Thyroid gland (tissue), 4 donors: ENCODE measurements around the gene NAA60. TPM values are rescaled to one million over a fixed set of nuclear protein-coding genes. Genes with fewer than 3 reads are reported as not detected.

Experiments
- DNase-seq, 2 donors: peaks; one replicate each; pipeline ENCODE4 v3.0.0-alpha.2; 2019
- H3K27ac ChIP-seq, 3 donors: fragments of 200-600 bp; sonication (generic); 1 replicate in 2 of 3; 2 replicates in 1 of 3; pipeline ENCODE4 v1.5.1; 2016 to 2019; ENCODE audit warnings: mild to moderate bottlenecking in 1 of 3, moderate library complexity in 1 of 3
- H3K27me3 ChIP-seq: fragments of 200-600 bp; sonication (generic); one replicate; pipeline ENCODE4 v1.5.1; 2019
- H3K36me3 ChIP-seq, 2 donors: fragments of 200-600 bp; sonication (generic); one replicate each; pipeline ENCODE4 v1.5.1; 2016 to 2019
- H3K4me1 ChIP-seq, 2 donors: fragments of 200-600 bp; sonication (generic); one replicate each; pipeline ENCODE4 v1.5.1; 2017 to 2019
- H3K4me3 ChIP-seq, 3 donors: fragments of 200-600 bp; sonication (generic); replicated peaks in 1 of 3; 1 replicate in 2 of 3; 2 replicates in 1 of 3; pipeline ENCODE4 v1.5.1; 2016; ENCODE audit warnings: mild to moderate bottlenecking in 1 of 3
- H3K9me3 ChIP-seq: fragments of 200-600 bp; sonication (generic); one replicate; pipeline ENCODE4 v1.5.1; 2017
- POLR2A ChIP-seq, 2 donors: fragments of 450-650 bp; IDR thresholded peaks; one replicate each; pipeline ENCODE4 v1.6.1; 2017; ENCODE audit warnings: antibody characterized with exemption in 2 of 2, mild to moderate bottlenecking in 2 of 2, moderate library complexity in 1 of 2
- WGBS, 2 donors: methylation state at CpG; one replicate each; pipeline ENCODE4 v1.1.5; 2017; 5-methylcytosine and 5-hydroxymethylcytosine counted together
- intact Hi-C: fragments of 100-400 bp; cut with DNase I; formaldehyde crosslinking; loops from one replicate; pipeline ENCODE4 v1.15.1; 2023
- total RNA-seq, 4 donors: library from RNA; depleted of rRNA; stranded (reverse); fragments of >200 nt; gene quantifications; one replicate each; pipeline ENCODE4 v1.2.3, GENCODE V29; 2016
- TF ChIP-seq, protein P1 (sequence below), 6 experiments: fragments of 200-600 bp in 3 of 6; fragments of 450-650 bp in 3 of 6; sonication (generic) in 3 of 6; IDR thresholded peaks; one replicate each; pipeline ENCODE4 v1.5.1; 2016 to 2019; ENCODE audit warnings: antibody characterized with exemption in 6 of 6, mild to moderate bottlenecking in 2 of 6, inconsistent platforms in 1 of 6, moderate library complexity in 1 of 6

Gene NAA60
- total RNA-seq, 4 donors from 2014 or later: 22.7 to 42.2 (median 31.0) TPM

DNA sequence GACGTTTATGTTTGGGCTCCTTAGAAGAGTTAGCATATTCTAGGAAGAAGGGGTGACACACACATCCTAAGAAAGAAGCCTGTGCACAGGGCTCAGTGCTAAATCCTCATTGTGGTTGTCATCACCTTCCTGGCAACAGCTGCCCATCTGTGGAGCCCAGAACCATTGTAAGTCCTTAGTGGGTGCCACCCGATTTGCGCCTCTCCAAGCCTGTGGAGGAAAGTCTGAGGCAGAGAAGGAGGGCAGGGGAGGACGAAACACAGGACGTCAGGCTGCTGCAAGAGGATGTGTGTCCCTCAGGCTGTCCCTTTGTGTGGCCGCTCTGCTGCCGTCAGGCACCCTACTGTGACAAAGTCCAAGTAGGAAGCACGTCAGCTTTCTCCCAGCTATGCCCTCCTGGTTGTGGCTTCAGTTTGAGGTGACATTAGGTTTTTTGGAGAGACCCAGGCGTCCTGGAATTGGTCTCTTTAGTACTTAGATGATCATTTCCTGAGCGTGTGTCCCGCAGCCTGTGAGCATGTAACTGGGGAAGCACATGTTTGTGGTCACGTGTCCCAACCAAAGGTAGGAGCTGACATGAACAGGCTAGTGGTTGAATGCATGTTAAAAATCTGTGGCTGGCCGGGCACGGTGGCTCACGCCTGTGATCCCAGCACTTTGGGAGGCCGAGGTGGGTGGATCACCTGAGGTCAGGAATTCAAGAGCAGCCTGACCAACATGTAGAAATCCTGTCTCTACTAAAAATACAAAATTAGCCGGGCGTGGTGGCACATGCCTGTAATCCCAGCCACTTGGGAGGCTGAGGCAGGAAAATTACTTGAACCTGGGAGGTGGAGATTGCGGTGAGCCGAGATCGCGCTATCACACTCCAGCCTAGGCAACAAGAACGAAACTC lies 68.1 kb downstream of the NAA60 start:
- H3K27me3 ChIP-seq: no peaks in the 10 kb centered on the region
- intact Hi-C loops: no loop called here
- TF ChIP-seq, protein P1, sequence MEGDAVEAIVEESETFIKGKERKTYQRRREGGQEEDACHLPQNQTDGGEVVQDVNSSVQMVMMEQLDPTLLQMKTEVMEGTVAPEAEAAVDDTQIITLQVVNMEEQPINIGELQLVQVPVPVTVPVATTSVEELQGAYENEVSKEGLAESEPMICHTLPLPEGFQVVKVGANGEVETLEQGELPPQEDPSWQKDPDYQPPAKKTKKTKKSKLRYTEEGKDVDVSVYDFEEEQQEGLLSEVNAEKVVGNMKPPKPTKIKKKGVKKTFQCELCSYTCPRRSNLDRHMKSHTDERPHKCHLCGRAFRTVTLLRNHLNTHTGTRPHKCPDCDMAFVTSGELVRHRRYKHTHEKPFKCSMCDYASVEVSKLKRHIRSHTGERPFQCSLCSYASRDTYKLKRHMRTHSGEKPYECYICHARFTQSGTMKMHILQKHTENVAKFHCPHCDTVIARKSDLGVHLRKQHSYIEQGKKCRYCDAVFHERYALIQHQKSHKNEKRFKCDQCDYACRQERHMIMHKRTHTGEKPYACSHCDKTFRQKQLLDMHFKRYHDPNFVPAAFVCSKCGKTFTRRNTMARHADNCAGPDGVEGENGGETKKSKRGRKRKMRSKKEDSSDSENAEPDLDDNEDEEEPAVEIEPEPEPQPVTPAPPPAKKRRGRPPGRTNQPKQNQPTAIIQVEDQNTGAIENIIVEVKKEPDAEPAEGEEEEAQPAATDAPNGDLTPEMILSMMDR (IDR thresholded peaks at IDR 0.05): no peak
- no peak for TF ChIP-seq POLR2A (IDR thresholded peaks at IDR 0.05)
- 93 to 94% methylated on average over 18 to 23 of the region's 23 CpGs for WGBS, 2 donors
- H3K9me3 ChIP-seq: no peaks in the 10 kb centered on the region
- H3K4me3 ChIP-seq: no peak overlapping the region
- no peak for DNase-seq
- H3K36me3 ChIP-seq: peaks cover 65 to 76% of the 10 kb centered on the region in 2 donors
- H3K4me1 ChIP-seq: no peaks in the 10 kb centered on the region
- no peak overlapping the region for H3K27ac ChIP-seq

DNA sequence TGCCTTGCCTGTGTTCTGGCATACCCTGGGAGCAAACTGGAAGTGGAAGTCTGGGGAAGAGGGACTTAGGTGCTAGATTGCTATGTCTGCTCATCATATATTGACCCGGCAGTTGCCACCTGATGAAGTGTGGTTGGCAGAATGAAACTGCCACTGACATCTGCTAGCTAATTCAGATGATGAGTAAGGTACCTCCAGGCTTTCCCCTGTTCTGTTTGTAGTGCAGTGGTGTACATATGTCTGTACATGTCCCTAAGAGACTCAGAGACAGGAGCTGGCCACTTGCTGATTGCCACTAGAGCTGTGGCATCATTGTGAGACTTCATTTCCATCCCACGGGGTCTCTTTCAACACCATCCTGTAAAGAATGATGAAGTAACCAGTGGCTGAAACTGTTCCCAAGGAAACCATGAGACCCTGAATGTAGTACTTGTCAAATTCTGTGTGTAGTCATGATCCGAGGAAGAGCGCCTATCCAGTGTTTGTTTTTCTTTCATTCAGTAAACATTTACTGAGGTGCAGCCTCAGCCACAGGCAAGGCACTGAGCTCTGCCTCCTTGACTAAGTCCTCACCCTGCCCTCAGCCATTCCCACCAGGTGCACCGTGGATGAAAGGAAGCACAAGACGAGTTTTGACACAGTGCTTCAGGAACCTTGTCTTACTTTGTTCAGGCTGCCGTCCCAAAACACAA lies 70.6 kb downstream of the NAA60 start:
- Histone ChIP-seq H3K9me3 (no peaks in the 10 kb centered on the region), H3K36me3 (peaks cover 73 to 80% of the 10 kb centered on the region in 2 donors), H3K4me1 (no peaks in the 10 kb centered on the region), H3K27me3 (no peaks in the 10 kb centered on the region), H3K4me3 (no peak overlapping the region), H3K27ac (no peak overlapping the region)
- 88 to 90% methylated on average over 7 of the region's 7 CpGs for WGBS, 2 donors
- intact Hi-C loops: no loop called here
- no peak for DNase-seq
- TF ChIP-seq, protein P1 (IDR thresholded peaks at IDR 0.05): no peak
- no peak for TF ChIP-seq POLR2A (IDR thresholded peaks at IDR 0.05)

DNA sequence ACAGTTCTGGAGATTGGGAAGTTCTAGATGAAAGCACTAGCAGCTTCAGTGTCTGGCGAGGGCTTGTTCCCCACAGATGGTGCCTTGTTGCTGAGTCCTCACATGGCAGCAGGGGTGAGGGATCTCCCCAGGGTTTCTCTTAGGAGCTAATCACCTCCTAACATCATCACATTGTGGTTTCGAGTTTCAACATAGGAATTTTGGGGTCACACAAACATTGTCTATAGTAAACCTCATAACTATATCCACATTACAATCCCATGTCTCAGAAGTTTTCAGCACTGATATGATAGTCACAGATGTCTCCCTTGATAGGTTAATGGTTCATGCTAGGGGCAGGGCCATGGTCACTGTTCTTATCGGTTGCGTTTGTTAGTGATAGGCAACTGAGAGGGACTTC lies 71.1 kb downstream of the NAA60 start:
- Histone ChIP-seq H3K27me3 (no peaks in the 10 kb centered on the region), H3K9me3 (no peaks in the 10 kb centered on the region), H3K27ac (no peak overlapping the region), H3K36me3 (peaks cover 71 to 79% of the 10 kb centered on the region in 2 donors), H3K4me3 (no peak overlapping the region), H3K4me1 (no peaks in the 10 kb centered on the region)
- 95 to 99% methylated on average over 4 of the region's 4 CpGs for WGBS, 2 donors
- TF ChIP-seq, protein P1 (IDR thresholded peaks at IDR 0.05): no peak
- TF ChIP-seq POLR2A (IDR thresholded peaks at IDR 0.05): no peak
- intact Hi-C loops: no loop called here
- DNase-seq: no peak

DNA sequence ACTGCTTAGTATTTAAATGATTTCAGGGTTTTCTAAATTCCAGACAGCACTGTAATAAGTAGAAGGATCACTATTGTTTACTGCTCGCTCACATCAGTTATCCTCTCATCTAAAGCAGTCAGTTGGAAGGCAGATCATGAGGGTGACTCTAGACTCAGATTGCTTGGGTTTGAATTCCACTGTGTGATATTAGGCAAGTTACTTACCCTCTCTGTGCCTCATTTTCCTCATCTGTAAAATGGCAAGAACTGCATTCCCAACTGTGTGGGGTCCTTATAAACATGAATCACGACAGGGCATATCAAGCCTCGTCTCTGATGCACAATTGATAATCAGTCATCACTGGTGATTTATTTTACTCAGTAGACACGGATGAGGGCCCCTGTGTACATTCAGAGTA lies 72.4 kb downstream of the NAA60 start:
- TF ChIP-seq, protein P1 (IDR thresholded peaks at IDR 0.05): no peak
- TF ChIP-seq POLR2A (IDR thresholded peaks at IDR 0.05): no peak
- Histone ChIP-seq H3K4me1 (no peaks in the 10 kb centered on the region), H3K9me3 (no peaks in the 10 kb centered on the region), H3K36me3 (peaks cover 67 to 83% of the 10 kb centered on the region in 2 donors), H3K27me3 (no peaks in the 10 kb centered on the region), H3K4me3 (no peak overlapping the region), H3K27ac (no peak overlapping the region)
- intact Hi-C loops: no loop called here
- no peak for DNase-seq
- WGBS, 2 donors: 96 to 97% methylated on average over 4 of the region's 4 CpGs
